NCI-H1105 treated with DMSO at 0.1 percent for 48 hours (cell line): ENCODE data around the gene RAB36.

ENCODE experiments used
- DNase-seq: peaks from one replicate; lab custom pipeline; 2025; lab: John Stamatoyannopoulos, UW

RAB36 gene

DNA sequence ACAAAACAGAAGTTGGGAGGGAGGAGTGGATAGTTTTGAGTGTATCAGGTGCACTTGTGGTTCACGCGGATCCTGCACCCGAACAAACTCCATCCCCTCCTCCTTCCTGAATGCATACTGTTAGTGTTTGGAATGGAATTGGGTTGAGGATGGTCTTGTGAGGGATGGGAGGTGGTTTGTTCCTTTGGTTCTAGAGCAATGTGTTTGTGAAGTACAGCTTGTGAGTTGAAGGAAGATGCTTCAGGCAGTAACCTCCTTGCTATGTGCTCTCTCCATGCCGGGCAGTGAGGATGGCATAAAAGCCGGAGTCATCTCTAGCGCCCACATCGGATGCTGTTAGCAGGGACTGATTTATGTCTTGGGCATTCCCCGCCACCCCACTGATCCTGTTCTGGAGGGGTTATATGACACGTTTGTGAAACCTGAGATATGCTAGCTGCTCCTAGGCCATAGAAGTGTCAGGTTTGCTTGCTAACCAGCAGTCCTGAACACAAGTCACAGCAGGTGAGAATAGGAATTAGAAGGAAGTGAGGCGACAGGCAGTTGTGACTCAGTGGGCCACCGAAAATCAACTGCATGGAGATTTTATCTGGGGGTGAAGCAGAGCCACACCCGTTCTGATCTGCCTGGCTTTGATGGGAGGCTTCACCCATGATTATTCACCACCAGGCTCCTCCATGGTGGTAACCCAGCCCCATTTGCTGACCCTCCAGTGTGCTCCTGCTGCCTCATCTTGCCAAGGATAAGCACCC, 37.2 kb downstream of the RAB36 start:
- peak; percentile 59 for DNase-seq

GRCh38 chr22:23183061-23183698, 37.9 kb downstream of the RAB36 start:
- DNase-seq = peak; percentile 31

- no peak for DNase-seq
Observed at GRCh38 chr22:23184100-23184763, 39.0 kb downstream of the RAB36 start.

GRCh38 chr22:23184764-23185113, 39.5 kb downstream of the RAB36 start:
- peak; percentile 22 for DNase-seq

DNA sequence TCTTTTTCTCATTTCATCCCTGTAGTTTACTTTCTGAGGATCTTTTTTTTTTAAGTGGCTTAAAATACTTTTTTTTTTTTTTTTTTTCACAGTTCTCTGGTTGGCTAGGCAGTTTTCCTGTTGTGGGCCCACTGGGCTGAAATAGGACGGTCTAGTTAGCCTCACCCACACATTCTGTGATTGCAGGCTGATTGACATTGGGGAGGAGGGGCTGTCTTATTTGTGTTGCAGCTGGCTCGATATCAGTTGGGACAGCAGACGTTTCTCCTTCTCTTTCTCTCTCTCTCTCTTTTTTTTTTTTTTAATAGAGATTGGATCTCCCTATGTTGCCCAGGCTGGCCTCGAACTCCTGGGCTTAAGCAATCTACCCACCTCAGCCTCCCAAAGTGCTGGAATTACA, 41.9 kb downstream of the RAB36 start:
- DNase-seq = no peak

- no peak for DNase-seq
Observed at GRCh38 chr22:23187871-23188700, 42.8 kb downstream of the RAB36 start.

DNA sequence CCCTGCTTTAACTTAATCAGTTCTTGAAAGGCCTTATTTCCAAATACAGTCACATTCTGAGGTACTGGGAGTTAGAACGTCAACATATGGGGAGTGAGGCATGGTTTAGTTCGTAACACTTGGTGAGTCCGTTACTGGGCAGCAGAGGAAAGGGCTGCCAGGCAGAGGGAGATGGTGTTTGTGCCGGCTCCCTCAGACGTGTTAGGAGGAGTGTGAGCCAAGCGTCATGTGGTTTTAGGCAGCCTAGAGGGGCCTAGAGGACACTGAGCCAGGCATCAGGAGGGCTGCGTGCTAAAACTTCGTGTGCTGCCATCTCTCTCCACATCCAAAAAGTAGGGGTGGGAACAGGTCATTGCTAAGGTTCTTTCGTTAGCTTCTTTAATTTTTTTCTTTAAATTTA, 45.2 kb downstream of the RAB36 start:
- DNase-seq = no peak

DNA sequence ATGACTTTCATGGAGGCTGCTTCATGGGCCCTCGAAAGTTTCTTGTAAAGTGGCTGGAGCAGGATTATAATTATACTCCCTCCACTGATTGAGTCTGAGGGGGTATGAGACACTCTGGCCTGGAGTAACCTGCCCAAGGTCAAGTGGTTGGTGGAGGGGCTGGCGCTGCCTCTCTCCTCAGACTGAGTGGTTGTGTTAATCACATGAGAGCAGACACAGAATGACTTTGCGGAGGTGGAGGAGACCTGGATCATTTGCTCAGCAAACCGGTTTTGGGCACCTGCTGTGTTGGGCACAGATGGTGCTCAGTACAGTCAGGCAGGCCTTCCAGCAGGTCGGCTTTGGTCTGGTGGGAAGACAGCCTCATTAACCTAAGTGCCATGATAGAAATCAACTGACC, 46.9 kb downstream of the RAB36 start:
- peak; percentile 74 for DNase-seq

- no peak for DNase-seq
Observed at GRCh38 chr22:23192558-23192957, 47.3 kb downstream of the RAB36 start.

- DNase-seq = no peak
Observed at GRCh38 chr22:23193196-23193827, 48.0 kb downstream of the RAB36 start.

DNA sequence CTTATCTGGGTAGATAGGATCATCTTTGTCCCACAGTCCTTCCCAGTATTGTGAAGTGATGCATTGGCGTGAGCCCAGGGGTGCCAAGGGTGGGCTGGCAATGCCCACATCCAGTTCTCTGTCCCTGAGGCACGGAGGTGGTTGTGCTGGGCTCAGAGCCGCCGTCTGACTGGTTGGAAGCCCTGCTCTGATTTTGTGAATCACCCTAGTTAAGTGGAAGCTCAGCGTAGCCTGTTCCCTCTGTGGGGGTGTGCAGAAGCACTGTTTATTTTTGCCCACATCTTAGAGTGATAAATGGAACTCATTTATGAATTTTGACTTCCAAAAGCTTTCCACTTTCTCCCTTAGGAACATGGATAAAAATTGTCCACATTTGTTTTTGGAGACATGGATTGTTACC, 48.6 kb downstream of the RAB36 start:
- no peak for DNase-seq

- DNase-seq = no peak
Observed at GRCh38 chr22:23196165-23196564, 50.9 kb downstream of the RAB36 start.

GRCh38 chr22:23197836-23198235, 52.6 kb downstream of the RAB36 start:
- no peak for DNase-seq

- no peak for DNase-seq
Observed at GRCh38 chr22:23199159-23199558, 53.9 kb downstream of the RAB36 start.

GRCh38 chr22:23200898-23201297, 55.6 kb downstream of the RAB36 start:
- DNase-seq = no peak

DNA sequence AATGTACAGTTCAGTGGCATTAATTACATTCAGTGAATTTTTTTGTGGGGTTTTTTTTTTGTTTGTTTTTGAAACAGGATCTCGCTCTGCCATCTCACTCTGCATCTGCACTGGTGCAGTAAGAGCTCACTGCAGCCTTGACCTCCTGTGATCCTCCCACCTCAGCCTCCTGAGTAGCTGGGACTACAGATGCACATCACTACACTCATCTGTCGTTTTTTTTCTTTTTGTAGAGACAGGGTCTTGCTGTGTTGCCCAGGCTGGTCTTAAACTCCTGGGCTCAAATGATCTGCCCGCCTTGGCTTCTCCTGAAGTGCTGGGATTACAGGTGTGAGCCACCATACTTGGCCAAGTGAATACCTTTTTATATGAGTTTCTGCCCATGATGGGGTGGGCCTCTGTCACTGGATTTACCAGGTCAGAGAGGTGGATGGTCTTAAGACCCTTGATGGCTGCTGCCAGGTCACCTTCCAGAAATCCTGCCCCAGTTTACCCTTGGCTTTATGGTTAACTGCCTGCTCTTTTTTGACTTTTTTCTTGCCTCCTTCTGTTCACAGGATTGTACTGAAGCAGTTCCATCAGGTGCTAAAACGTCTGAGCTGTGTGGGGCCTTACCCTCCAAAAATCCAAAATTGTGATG, 57.7 kb downstream of the RAB36 start:
- no peak for DNase-seq

DNA sequence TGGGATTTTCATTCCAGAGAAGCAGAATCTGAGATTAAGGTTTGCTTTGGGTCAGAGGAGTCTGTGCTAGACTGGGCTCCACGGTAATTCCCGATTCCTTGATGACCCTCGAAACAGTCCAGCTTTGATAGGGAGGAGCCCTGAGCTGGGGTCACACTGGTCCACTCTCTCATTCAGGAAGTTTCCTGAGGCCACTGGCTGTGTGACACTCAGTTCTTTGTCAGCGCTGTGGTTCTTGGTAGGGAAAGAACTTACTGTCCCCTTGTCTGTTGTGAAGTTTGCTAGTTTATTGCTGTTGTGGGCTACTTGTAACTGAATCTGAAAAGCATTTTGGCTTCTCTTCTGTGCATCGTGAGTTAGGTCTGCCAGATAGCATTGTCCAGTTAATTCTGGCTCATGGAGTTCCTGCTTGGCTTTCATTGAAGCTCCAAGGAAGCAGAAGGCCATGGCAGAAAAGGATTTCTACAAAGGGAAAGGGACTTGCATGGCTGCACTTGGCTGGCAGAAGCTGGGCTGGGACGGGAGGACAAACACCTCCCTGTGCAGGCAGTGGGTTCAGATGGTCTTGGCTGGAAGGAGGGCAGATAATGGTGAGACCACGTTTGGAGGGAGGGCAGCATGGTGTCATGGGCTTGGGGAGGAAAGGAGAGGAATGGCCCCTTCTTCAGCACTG, 58.3 kb downstream of the RAB36 start:
- DNase-seq = no peak

GRCh38 chr22:23204125-23204488, 58.8 kb downstream of the RAB36 start:
- DNase-seq = no peak

- peak; percentile 82 for DNase-seq
Observed at GRCh38 chr22:23204541-23205157, 59.4 kb downstream of the RAB36 start.

DNA sequence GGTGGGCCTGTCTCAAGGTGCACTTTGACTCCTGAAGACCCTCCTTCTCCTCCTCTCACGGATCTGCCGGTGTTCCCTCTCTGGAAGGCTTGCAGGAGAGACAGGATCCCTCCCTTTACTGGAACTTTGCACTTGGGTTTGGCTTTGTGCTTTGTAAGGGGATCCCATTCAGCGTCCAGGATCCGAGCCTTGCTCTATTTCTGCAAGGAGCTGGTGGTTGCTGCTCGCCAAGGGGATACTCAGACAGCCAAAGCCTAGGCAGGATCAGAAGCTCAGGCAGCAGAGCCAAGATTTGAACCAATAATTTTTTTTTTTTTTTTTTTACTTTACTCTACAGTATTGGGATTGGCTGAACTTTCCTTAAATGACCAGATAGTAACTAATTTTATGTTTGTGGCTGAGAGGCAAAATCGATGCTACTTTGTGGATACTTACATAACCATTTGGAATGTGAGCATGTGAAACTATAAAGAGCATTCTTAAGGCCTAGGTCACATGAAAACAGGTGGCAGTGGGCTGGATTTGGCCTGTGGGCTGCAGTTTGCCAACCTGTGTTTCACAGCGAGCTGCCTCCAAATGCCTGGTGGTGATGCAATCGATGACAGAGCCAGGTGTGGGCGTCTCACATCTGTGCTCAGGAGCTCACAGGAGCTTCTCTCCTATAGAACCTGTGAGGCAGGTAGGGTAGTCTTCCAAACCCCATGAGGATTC, 60.2 kb downstream of the RAB36 start:
- DNase-seq = peak; percentile 13
